Measurements from ENCODE around the gene PRDM1.
"Not testable (repeated sequence)": the region's sequence is repeated elsewhere in the genome, so short reads cannot be mapped to it uniquely, and the experiment has no call there.

Gene PRDM1

DNA sequence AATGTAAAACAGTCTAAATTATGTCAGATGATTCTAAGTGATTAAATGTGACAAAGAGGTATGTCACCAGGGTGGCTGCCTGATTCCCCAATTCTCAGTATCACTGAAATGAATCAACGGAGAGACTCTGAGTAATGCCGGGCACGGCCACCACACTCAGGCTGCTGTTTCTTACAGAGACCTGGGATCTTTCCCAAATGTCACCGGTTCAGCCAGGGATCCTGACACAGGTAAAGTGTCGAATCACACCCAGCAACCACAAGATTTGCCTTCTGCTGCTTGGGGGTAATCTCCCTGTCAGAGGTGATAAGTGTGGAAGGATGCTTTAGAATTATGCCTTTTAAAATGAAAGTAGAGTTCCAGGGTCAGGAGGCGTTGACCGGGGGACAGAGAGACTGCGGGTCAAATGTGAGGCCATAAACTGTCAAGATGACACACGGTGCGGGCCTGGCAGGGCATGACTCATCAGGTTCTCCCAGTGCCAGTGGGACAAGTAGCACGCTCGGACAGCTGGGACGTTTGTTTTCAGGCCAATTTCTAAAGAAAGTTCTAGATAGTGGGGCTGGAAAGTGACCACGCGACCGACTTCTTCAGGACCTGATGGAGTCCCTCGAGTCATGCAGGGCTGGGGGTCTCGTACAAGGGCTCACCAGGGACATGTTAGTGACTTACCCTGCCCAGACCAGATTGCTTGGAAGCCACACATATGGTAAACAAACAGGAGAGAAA lies 48.9 kb downstream of the PRDM1 start:
- no peaks in the 10 kb centered on the region for H3K27me3 ChIP-seq (ENCODE audit: low read depth)
- no peaks in the 10 kb centered on the region for H3K36me3 ChIP-seq (replicated peaks)
- in situ Hi-C loops (cut with MboI; ENCODE audit: low sequenced_read_pairs) = no loop called here
- no peaks in the 10 kb centered on the region for H3K9me3 ChIP-seq
- H3K4me3 ChIP-seq = no peak overlapping the region
- H3K4me1 ChIP-seq = no peaks in the 10 kb centered on the region
- no peak for DNase-seq (ENCODE audit: low spot score in 2 of 2)

DNA sequence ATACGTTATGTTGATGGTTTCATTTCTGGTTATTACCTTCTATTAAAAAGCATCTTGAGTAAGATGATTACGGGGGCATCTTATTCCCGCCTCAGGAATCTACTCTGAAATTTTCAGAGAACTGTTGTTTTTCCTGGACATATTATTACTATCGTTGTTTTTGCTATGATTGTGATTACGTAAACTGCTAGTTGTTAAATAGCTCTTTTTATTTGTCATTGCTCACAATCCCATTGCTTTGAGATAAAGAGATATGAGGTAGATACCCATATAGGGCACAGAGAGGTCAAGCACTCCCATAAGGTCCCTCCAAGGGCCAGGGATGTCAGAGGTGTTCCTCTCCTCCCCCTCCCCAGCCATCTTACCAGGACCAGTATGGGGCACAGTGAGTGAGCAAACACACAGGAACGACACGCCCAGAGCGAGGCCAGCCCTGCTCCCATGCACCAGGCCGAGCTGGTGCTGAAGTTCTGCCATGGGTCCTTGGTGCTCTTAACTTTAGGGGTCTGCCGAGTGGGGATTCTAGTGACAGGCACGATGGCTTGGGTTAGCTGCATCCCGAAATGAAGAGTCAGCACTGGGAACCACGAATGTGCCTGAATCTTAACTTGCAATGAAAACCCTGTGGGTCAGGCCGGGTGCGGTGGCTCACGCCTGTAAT lies 49.9 kb downstream of the PRDM1 start:
- DNase-seq (ENCODE audit: low spot score in 2 of 2) = no peak
- in situ Hi-C loops (cut with MboI; ENCODE audit: low sequenced_read_pairs) = no loop called here

DNA sequence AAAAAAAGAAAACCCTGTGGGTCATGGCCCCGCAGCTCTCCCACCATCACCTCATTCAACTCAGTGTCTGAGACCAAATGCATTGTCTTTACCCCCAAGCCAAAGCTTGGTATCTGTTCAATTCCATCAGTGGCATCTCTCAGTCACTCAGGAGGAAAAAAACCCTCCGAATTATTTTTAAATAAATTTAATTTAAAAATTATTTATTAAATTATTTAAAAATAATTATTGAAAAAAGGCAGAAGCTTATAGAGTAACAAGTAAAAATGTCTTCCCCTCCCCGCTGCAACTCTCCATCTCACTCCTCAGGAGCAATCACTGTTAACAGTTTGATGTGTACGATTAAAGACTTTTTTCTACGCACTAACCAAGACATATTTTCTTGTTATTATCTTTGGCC lies 50.7 kb downstream of the PRDM1 start:
- Histone ChIP-seq H3K36me3 (replicated peaks) (no peaks in the 10 kb centered on the region), H3K4me1 (no peaks in the 10 kb centered on the region), H3K4me3 (no peak overlapping the region), H3K27me3 (ENCODE audit: low read depth) (no peaks in the 10 kb centered on the region), H3K9me3 (no peaks in the 10 kb centered on the region)
- in situ Hi-C loops (cut with MboI; ENCODE audit: low sequenced_read_pairs) = no loop called here
- DNase-seq (ENCODE audit: low spot score in 2 of 2) = no peak

More for the DNA sequence above, 49.9 kb downstream of the PRDM1 start:
- H3K36me3 ChIP-seq (replicated peaks) = no peaks in the 10 kb centered on the region
- no peaks in the 10 kb centered on the region for H3K27me3 ChIP-seq (ENCODE audit: low read depth)
- no peaks in the 10 kb centered on the region for H3K4me1 ChIP-seq
- H3K4me3 ChIP-seq = no peak overlapping the region
- no peaks in the 10 kb centered on the region for H3K9me3 ChIP-seq

DNA sequence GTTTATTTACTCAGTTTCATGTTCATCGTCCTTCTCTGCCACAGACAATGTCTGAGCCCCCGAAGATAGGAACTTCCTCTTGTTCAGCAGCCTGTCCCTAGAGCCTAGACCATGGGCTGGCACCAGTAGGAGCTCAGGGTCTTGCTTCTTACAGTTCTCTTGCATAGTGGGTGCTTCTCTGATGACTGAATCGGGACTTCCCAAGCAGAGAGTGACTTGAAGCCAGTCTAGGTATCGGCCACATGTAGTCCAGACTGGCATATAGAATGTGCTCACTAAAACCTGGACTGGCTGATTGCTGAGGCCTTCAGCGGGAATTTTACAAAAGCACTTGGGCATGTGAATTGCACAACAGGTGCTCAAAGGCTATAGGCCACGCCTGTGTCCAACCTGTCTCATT lies 52.0 kb downstream of the PRDM1 start:
- no peaks in the 10 kb centered on the region for H3K36me3 ChIP-seq (replicated peaks)
- H3K9me3 ChIP-seq = no peaks in the 10 kb centered on the region
- no peaks in the 10 kb centered on the region for H3K4me1 ChIP-seq
- no peak for DNase-seq (ENCODE audit: low spot score in 2 of 2)
- H3K27me3 ChIP-seq (ENCODE audit: low read depth) = no peaks in the 10 kb centered on the region
- in situ Hi-C loops (cut with MboI; ENCODE audit: low sequenced_read_pairs) = no loop called here
- H3K4me3 ChIP-seq = no peak overlapping the region

DNA sequence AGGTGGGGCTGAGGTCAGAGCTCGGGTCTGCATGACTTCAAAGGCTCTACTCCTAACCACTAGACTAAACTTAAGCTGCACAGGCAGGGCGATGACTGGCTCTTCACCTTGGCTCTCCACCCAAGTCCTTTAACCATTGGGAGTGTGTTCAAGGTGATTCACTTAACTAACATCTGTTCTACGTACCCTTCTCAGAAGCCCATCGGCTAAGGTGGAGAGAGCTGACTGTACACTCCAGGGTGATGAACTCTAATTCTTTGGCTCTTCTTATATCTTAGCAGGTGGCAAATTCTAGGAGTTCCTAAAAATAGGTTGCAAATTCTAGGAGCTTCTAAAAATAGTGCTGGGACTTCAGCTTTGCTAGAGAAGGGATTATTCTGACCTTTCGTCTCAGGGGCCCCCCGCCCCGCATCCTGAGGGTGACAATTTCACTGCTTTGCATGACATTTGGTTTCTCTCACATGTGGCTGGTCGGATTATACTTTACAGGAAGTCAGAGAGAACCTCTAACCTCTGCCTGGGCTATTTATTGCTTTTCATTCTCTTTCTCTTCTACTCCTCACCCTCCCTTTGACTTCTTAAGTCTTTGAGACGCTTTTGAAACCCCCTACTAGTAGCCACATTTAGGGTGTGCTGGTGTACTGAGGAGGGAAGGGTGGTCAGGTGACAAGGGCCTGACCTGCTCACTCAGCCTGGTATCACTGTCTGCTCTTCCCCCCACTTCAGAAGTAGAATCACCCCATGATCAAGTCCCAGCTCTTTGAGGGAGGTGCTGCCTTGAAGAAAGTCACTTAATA lies 55.5 kb downstream of the PRDM1 start:
- H3K4me1 ChIP-seq = no peaks in the 10 kb centered on the region
- DNase-seq (ENCODE audit: low spot score in 2 of 2) = no peak
- in situ Hi-C loops (cut with MboI; ENCODE audit: low sequenced_read_pairs) = no loop called here
- no peaks in the 10 kb centered on the region for H3K27me3 ChIP-seq (ENCODE audit: low read depth)
- no peak overlapping the region for H3K4me3 ChIP-seq
- H3K36me3 ChIP-seq (replicated peaks) = no peaks in the 10 kb centered on the region
- H3K9me3 ChIP-seq = no peaks in the 10 kb centered on the region

DNA sequence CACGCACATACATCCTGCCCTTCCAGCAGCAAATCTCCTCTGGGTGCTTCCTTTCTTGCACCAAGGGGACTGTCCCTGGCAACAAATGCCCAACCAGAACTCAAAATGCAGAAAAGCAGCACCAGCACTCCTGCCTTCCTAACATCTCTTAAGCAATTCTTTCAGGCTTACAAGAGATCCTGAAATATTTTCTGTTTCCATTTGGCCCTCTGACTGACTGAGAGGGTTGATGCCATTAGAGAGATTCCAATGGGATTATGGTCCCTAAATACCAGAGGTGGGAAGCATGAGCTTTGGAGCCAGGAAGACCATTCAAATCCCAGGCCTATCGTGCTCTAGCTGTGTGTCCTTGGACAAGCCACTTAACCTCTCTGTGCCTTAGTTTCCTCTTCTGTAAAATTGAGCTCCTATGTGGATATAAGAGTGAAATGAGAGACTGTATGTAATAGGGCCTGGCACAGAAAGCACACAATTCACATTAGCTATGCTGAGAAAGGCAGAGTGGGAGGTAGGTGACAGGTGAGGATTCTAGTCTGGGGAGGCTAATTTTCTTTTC lies 56.8 kb downstream of the PRDM1 start:
- Histone ChIP-seq H3K9me3 (no peaks in the 10 kb centered on the region), H3K4me3 (no peak overlapping the region), H3K27me3 (ENCODE audit: low read depth) (no peaks in the 10 kb centered on the region), H3K4me1 (no peaks in the 10 kb centered on the region), H3K36me3 (replicated peaks) (no peaks in the 10 kb centered on the region)
- in situ Hi-C loops (cut with MboI; ENCODE audit: low sequenced_read_pairs) = no loop called here
- no peak for DNase-seq (ENCODE audit: low spot score in 2 of 2)

DNA sequence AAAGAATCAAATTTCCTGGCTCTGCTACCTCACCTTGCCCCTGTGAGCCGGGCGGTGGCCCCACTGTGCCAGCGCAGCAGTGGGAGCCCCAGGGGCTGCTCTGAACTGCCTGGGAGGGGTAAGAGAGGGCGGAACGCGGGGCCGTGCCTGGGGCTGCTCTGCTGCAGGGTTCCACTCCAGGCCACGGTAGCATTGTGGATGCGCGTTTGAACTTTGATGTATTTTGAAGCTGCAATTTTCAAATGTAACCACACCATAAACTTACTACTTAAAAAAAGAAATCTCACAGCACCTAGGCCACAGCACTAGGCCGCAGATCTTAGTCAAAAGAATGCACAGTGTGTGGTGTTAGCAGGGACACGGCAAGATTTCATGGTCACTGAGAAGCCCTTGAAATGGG lies 57.5 kb downstream of the PRDM1 start:
- Histone ChIP-seq H3K27me3 (ENCODE audit: low read depth) (no peaks in the 10 kb centered on the region), H3K9me3 (no peaks in the 10 kb centered on the region), H3K4me1 (no peaks in the 10 kb centered on the region), H3K36me3 (replicated peaks) (no peaks in the 10 kb centered on the region), H3K4me3 (no peak overlapping the region)
- in situ Hi-C loops (cut with MboI; ENCODE audit: low sequenced_read_pairs) = no loop called here
- DNase-seq (ENCODE audit: low spot score in 2 of 2) = no peak

DNA sequence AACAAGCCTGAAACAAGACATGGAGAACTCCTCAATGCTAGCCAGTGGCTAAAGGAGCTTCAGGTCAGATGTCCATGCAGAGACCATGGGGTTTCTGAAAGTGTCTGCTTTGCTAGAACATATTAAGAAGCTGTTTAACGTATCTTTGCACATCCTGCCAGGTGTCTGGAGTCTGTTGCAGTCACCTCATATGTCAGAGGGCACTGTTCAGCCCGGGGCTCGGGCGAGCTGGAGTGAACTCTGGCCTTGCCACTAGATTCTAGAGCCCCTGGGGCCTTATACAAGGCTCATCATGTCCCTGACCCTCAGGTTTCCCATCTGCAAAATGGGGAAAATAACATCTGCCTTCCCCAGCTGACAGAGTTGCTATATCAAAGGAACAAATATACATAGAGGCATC lies 59.0 kb downstream of the PRDM1 start:
- DNase-seq (ENCODE audit: low spot score in 2 of 2) = no peak
- Histone ChIP-seq H3K4me3 (no peak overlapping the region), H3K9me3 (no peaks in the 10 kb centered on the region), H3K27me3 (ENCODE audit: low read depth) (no peaks in the 10 kb centered on the region), H3K4me1 (no peaks in the 10 kb centered on the region), H3K36me3 (replicated peaks) (no peaks in the 10 kb centered on the region)
- in situ Hi-C loops (cut with MboI; ENCODE audit: low sequenced_read_pairs) = no loop called here

DNA sequence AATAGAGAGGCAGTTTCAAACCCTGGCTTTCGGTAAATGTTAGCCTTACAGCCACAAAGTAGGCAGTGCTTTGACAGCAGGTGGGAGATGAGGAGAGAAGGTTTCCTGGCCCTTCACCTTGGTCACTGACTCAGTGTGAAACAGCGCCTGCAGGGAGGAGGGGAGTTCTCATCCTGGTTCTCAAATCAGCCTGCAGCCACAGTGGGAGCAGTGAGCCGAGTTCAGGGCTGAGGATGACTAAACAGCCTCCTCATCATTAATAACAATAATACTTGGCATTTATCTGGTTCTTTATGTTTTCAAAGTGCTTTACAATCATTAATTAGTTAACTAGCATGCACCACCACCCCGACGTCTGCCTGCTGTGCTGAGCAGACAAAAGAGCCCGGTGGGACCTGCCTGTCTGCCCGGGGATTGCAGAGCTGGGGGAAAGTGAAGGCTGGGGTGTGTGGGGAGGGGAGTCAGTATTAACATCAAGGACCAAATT lies 59.6 kb downstream of the PRDM1 start:
- no peaks in the 10 kb centered on the region for H3K9me3 ChIP-seq
- H3K4me3 ChIP-seq = no peak overlapping the region
- H3K36me3 ChIP-seq (replicated peaks) = no peaks in the 10 kb centered on the region
- in situ Hi-C loops (cut with MboI; ENCODE audit: low sequenced_read_pairs) = no loop called here
- no peaks in the 10 kb centered on the region for H3K4me1 ChIP-seq
- no peaks in the 10 kb centered on the region for H3K27me3 ChIP-seq (ENCODE audit: low read depth)
- no peak for DNase-seq (ENCODE audit: low spot score in 2 of 2)

DNA sequence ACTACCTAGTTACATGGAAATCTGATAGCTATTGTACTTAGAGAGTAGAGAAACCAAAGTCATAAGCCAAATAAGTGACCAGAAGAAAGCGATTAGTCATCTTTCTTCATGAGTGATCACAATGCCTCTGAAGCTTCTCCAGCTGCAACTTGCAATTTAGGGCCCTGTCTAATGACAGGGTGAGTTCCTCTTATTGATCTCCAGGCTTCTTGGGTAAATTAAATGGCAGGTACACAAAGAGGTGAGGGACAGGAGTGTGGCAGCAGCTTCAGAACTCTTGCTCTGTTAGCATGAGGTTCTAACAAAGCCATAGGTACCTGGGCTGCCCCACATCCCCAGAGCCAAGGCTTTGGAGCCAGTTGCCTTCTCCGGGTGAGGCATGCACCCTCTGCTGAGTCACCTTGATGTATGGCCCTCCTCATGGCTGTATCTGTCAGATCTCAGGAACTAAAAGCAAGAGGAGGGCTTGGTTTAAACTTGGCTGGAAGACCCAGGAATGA lies 60.8 kb downstream of the PRDM1 start:
- no peak for DNase-seq (ENCODE audit: low spot score in 2 of 2)
- no peaks in the 10 kb centered on the region for H3K4me1 ChIP-seq
- H3K27me3 ChIP-seq (ENCODE audit: low read depth) = no peaks in the 10 kb centered on the region
- no peak overlapping the region for H3K4me3 ChIP-seq
- in situ Hi-C loops (cut with MboI; ENCODE audit: low sequenced_read_pairs) = no loop called here
- H3K9me3 ChIP-seq = no peaks in the 10 kb centered on the region
- no peaks in the 10 kb centered on the region for H3K36me3 ChIP-seq (replicated peaks)

DNA sequence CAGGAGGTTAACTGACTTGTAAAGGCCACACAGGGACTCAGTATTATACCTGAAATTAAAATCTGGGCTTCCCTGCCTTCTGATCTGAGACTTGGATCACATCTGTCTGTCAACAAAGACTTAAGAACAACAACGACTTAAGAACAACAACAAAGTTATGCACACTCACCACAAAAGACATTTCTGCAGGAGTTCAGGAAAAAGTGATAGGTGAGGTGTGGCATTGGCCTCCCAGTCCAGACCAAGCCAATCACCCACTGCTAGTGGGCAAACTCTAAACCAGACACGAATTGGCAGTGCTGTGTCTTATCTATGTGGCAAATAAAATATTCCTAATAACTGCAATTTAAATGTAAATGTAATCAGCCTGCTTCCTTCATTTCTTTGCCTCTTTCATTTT lies 61.3 kb downstream of the PRDM1 start:
- Histone ChIP-seq H3K9me3 (no peaks in the 10 kb centered on the region), H3K4me3 (no peak overlapping the region), H3K27me3 (ENCODE audit: low read depth) (no peaks in the 10 kb centered on the region), H3K4me1 (no peaks in the 10 kb centered on the region), H3K36me3 (replicated peaks) (no peaks in the 10 kb centered on the region)
- in situ Hi-C loops (cut with MboI; ENCODE audit: low sequenced_read_pairs) = no loop called here
- no peak for DNase-seq (ENCODE audit: low spot score in 2 of 2)

DNA sequence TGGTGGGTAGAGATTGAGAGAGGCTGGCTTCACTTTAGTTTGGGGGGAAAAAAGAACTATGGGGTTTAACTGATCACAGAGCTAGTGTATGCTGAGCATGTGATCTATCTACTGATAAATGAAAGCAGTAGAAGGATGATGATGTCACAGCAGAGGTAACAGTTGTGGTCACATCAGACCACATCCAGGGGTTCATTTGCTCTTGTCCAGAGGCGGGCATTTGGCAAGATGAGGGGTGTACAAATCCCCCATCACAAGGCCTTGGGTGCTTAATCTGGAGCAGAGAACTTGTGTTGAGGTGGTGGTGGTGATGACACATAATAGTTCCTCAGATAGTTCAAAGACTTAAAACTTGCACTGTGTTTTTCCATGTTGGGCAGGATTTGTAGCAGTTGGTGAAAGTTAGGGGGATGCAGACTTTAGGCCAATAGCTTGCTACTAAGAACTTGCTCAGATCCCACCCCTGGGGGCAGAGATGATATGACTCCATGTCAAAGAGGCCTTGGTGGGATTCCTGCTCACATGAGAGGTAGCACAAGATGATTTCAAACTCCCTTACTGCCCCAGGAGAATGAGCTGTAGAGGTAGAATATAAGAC lies 63.4 kb downstream of the PRDM1 start:
- Histone ChIP-seq H3K36me3 (replicated peaks) (no peaks in the 10 kb centered on the region), H3K4me1 (no peaks in the 10 kb centered on the region), H3K9me3 (no peaks in the 10 kb centered on the region), H3K4me3 (no peak overlapping the region), H3K27me3 (ENCODE audit: low read depth) (no peaks in the 10 kb centered on the region)
- no peak for DNase-seq (ENCODE audit: low spot score in 2 of 2)
- in situ Hi-C loops (cut with MboI; ENCODE audit: low sequenced_read_pairs) = no loop called here

DNA sequence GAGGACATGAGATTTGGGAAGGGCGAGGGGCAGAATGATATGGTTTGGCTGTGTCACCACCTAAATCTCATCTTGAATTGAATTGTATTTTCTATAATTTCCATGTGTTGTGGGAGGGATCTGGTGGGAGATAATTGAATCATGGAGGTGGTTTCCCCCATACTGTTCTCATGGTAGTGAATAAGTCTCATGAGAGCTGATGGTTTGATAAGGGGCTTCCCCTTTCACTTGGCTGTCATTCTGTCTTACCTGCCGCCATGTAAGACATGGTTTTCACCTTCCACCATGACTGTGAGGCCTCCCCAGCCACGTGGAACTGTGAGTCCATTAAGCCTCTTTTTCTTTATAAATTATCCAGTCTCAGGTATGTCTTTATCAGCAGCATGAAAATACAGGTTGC lies 66.3 kb downstream of the PRDM1 start:
- in situ Hi-C loops (cut with MboI; ENCODE audit: low sequenced_read_pairs) = not testable (repeated sequence)

More for the DNA sequence above, 66.3 kb downstream of the PRDM1 start:
- H3K9me3 ChIP-seq; H3K4me3 ChIP-seq; H3K36me3 ChIP-seq (replicated peaks); H3K4me1 ChIP-seq; DNase-seq (ENCODE audit: low spot score in 2 of 2); H3K27me3 ChIP-seq (ENCODE audit: low read depth): not testable (repeated sequence)

Data from HAP-1 (cell line).